Pulmonary artery endothelial cell (primary cell): Measurements from ENCODE around the gene ILKAP. TPM values are rescaled to one million over a fixed set of nuclear protein-coding genes. Genes with fewer than 3 reads are reported as not detected.

Source experiments
- DNase-seq: peaks from one replicate; pipeline ENCODE4 v3.0.0-alpha.2; 2011; ENCODE audit warnings: low read depth, low spot score
- total RNA-seq: library from RNA; depleted of rRNA; stranded (reverse); fragments of >200 nt; gene quantifications from 2 replicates; pipeline ENCODE4 v1.2.3, GENCODE V29; 2014

The ILKAP gene
- total RNA-seq, 1 donor from 2014 or later, result 19.1 TPM

- DNase-seq, result no peak
These were observed 36.8 kb downstream of the ILKAP start for GRCh38 chr2:238166391-238167343.

- DNase-seq, result no peak
These were observed 38.1 kb downstream of the ILKAP start for GRCh38 chr2:238165288-238165921.

DNA sequence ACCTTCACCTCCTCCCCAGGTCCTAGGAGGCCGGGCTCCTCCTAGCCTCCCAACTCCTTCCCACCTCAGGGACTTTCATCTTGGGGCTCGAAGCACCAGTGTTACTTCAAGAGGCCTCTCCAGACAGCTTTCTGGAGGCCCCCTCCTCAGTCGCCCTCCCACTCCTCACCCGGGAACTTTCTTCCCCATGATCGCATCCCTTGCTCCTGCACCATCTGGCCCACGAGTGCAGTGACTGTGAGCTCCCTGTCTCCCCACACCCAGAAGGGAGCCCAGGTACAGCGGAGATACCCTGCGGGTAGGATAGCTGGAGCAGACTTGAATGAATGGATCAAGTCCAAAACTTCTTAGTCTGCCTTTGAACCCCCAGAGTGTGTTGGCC is 38.6 kb downstream of the ILKAP start:
- no peak for DNase-seq

- no peak for DNase-seq
These were observed 39.9 kb downstream of the ILKAP start for GRCh38 chr2:238163481-238164198.

DNA sequence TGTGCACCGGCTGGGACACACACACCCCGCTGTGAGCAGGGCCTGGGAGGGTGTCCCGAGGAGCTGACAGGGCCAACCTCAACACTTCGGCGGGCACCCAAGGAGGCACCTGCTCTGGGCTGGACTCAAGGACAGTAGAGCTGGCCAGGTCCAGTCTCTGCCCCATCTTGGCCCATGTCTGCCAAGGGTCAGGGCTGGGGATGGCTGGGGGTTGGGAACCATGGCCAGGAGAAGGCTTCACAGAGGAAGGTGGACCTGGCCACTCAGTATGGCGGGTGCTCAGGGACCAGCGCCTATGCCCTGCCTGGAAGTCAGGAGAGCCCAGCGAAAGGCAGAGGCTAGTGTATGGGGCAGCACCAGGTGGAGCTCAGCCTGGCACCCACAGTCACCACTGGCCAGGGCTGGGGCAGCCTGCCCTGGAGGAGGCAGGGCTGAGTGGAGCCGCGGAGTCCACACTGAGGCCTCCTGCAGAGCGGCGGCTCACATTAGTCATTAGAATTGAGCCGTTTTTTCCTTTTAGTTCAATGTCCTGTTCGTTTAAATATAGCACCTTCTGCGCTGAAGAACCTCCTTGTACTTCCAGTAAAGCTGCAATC is 40.6 kb downstream of the ILKAP start:
- DNase-seq, result no peak

DNA sequence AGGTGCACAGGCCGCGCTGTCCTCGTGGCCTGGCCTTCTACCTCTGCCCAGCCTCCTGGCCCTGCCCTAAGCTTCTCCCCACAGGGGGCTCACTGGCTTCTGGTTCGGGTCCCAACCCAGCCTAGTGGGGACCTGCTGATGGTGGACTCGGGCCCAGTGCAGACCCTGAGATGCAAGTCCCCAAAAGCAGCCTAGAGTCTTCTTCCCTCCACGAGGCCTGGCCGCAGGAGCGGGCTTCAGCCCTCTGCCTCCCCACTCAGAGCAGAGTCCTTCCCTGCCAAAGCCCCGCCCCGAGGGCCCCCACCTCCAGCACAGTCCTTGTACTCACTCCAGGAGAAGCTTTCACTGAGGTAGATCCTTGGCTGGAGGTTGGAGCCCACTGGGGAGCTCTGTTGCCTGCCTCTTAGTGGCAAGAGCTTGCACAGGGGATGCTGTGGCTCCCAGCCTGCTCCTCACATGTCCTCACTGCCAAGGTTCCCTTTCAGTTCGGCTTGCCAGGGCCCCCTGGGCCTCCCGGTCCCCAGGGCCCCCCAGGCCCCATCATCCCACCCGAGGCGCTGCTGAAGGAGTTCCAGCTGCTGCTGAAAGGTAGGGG is 41.1 kb downstream of the ILKAP start:
- DNase-seq, result no peak

- no peak for DNase-seq
These were observed 42.0 kb downstream of the ILKAP start for GRCh38 chr2:238161291-238162051.

DNA sequence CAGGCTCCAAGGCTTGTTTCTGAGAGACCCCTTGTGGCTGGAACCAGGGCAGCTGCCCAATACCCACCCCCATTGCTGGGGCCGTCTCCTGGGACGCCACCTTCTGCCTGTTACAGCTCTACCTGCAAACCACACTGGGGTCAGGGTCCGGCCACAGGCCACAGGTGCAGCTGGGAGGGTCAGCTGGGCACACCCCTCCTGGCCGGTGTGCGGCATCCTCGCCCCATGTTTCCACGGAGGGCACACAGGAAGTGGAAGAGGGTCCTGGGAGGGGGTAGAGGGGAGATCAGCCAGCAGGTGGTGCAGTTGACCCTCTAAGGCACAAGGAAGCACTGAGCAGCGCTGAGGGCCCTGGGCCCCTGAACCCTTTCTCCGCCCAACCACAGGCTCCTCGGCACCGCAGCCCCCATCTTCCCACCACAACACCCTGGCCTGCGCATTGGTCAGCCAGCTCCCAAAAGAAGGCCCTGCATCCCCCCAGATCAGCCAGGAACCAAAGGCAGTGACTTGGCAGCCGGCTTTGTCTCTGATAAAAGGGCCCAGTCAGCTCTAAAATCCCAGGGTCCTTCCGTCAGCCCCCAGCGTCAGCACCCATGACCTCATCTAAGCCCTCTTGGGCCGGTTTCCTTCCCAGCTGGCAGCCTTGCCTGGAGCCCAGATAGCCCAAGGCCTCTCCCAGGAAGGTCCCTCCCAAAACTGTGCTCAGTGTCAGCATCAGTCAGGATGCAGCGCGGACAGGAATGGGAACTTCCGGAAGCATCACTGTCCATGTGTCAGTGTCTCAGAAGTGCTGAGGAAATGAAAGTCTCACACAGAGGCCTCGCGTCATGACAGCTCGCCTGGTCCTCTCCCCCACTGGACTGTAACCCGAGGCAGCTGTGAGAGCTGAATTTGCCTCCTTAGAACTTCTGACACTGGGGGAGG is 43.0 kb downstream of the ILKAP start:
- no peak for DNase-seq

- DNase-seq, result no peak
These were observed 43.8 kb downstream of the ILKAP start for GRCh38 chr2:238159661-238160205.

DNA sequence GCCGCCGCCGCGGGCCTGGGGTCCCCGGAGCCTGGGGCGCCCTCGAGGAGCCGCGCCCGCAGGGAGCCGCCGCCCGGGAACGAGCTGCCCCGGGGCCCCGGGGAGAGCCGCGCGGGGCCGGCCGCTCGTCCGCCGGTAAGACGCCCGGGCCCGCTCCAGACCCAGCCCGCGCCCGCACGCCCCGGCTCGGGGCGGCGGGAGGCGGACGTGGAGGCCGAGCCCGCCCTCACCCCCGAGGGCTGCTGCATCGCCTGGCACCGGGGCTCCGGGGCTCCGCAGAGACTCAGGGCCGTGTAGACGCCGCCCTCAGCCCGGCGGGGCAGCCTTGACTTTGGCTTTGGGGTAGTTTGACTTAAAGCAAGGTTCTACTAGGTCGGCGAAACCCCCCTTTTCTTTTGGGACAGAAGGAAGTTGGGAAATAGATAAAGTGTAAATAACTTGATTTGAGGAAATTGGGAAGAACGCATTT is 44.4 kb downstream of the ILKAP start:
- no peak for DNase-seq

DNA sequence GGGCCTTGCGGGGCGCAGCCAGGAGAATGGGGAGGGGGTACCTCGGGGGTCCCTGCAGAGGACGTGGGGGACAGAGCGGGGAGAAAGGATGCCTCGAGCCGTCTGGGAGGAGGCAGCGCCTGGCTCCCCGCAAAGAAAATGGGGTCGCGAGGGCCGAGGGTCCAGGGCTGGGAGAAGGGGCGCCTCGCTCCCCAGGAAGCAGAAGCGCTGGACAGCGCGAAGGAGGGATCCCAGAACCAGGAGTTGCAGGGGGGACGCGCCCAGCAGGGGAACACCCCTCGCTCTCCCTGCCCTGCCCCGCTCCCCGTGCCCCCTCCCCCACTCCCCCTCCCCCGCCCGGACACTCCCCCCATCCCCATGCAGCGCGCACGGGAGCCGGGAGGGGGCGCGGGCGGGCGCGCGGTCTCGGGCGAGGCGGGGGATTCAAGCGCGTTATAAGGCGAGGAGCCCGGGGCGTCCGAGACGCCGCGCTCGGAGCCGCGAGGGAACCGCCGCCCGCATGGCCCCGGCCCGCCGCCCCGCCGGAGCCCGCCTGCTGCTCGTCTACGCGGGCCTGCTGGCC is 44.9 kb downstream of the ILKAP start, which contains the start of gene ERFE:
Gene ERFE, plus strand, starts transcription at position 462 of the 562 bp plus-strand sequence. Its CDS starts 38 bp downstream, at position 500.
- DNase-seq, result no peak

- no peak for DNase-seq
These were observed 45.4 kb downstream of the ILKAP start for GRCh38 chr2:238158018-238158508.

- DNase-seq, result no peak
These were observed 45.9 kb downstream of the ILKAP start for GRCh38 chr2:238157506-238158017.

- DNase-seq, result no peak
These were observed 47.5 kb downstream of the ILKAP start for GRCh38 chr2:238155761-238156694.

- DNase-seq, result no peak
These were observed 48.3 kb downstream of the ILKAP start for GRCh38 chr2:238155051-238155760.

DNA sequence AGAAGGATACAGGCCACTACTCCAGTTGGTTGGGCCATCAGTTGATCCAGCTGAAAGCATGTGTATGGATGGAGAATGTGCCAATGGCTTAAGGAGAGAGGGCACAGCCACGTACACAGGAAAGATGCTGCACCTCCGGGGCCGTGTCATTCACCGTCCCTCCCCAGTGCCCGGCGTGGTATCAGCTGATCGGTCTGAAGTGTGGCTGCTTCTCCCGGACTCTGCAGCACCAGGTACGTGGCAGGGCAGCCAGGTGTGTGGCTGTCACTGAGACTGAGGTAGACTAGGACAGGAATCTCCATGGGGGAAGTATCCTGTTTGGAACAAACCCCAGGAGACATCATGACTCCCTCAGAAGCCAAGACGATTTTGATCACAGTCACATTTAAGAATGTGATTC is 48.9 kb downstream of the ILKAP start:
- no peak for DNase-seq
